Endothelial cell (in vitro differentiated cells): ENCODE data around the gene CACNB2. TPM values are rescaled to one million over a fixed set of nuclear protein-coding genes. Genes with fewer than 3 reads are reported as not detected.

ENCODE experiments used
- DNase-seq: peaks from one replicate; pipeline ENCODE4 v3.0.0; 2021; ENCODE audit warnings: low spot score
- H3K27ac Mint-ChIP-seq: one replicate; pipeline ENCODE4 v1.8.0; 2021; ENCODE audit warnings: mixed read lengths, inconsistent platforms; ENCODE audit not compliant: unreplicated experiment
- H3K27me3 Mint-ChIP-seq: one replicate; pipeline ENCODE4 v1.8.0; 2021; ENCODE audit warnings: mild to moderate bottlenecking, moderate library complexity, mixed read lengths, inconsistent platforms; ENCODE audit not compliant: unreplicated experiment
- H3K36me3 Mint-ChIP-seq: one replicate; pipeline ENCODE4 v1.8.0; 2021; ENCODE audit warnings: mild to moderate bottlenecking, low read depth, mixed read lengths, inconsistent platforms; ENCODE audit not compliant: unreplicated experiment
- H3K4me1 Mint-ChIP-seq: one replicate; pipeline ENCODE4 v1.8.0; 2021; ENCODE audit warnings: mild to moderate bottlenecking, mixed read lengths, inconsistent platforms; ENCODE audit not compliant: unreplicated experiment
- H3K4me3 Mint-ChIP-seq: one replicate; pipeline ENCODE4 v1.8.0; 2021; ENCODE audit warnings: mild to moderate bottlenecking, mixed read lengths, inconsistent platforms; ENCODE audit not compliant: unreplicated experiment
- H3K9me3 Mint-ChIP-seq: one replicate; pipeline ENCODE4 v1.8.0; 2021; ENCODE audit warnings: mixed read lengths, inconsistent platforms; ENCODE audit not compliant: unreplicated experiment
- CTCF ChIP-seq: fragments of 200-600 bp; sonication (generic); IDR thresholded peaks from one replicate; pipeline ENCODE4 v1.5.0; 2021; ENCODE audit warnings: antibody characterized with exemption; ENCODE audit not compliant: unreplicated experiment
- total RNA-seq: library from RNA; stranded (reverse); fragmentation: NEBNext Ultra II Directional; extraction: Animal tissue kit (Norgen Biotek cat#: 25700); gene quantifications from one replicate; pipeline ENCODE4 v1.2.1, GENCODE V29; 2021; ENCODE audit not compliant: unreplicated experiment

The CACNB2 gene
- total RNA-seq, 1 donor from 2014 or later: 1.5 TPM

- Mint-ChIP-seq H3K27me3 (peaks cover 1% of the 10 kb centered on the region), H3K36me3 (no peaks in the 10 kb centered on the region), H3K9me3 (no peaks in the 10 kb centered on the region), H3K4me3 (no peak overlapping the region), H3K27ac (no peak overlapping the region), H3K4me1 (peaks cover 7% of the 10 kb centered on the region)
- no peak for DNase-seq
- TF ChIP-seq CTCF: no peak
These were observed 170.5 kb downstream of the CACNB2 start for GRCh38 chr10:18310761-18311160.

GRCh38 chr10:18312374-18313139, 172.3 kb downstream of the CACNB2 start:
- no peak overlapping the region for H3K27ac Mint-ChIP-seq
- no peaks in the 10 kb centered on the region for H3K36me3 Mint-ChIP-seq
- no peaks in the 10 kb centered on the region for H3K4me1 Mint-ChIP-seq
- H3K27me3 Mint-ChIP-seq: peaks cover 3% of the 10 kb centered on the region
- no peak for DNase-seq
- peak; percentile 14 for TF ChIP-seq CTCF
- H3K9me3 Mint-ChIP-seq: no peaks in the 10 kb centered on the region
- H3K4me3 Mint-ChIP-seq: no peak overlapping the region

- no peak for DNase-seq
- Mint-ChIP-seq H3K36me3 (no peaks in the 10 kb centered on the region), H3K27ac (no peak overlapping the region), H3K27me3 (peaks cover 3% of the 10 kb centered on the region), H3K4me1 (no peaks in the 10 kb centered on the region), H3K9me3 (no peaks in the 10 kb centered on the region), H3K4me3 (no peak overlapping the region)
- no peak for TF ChIP-seq CTCF
These were observed 172.9 kb downstream of the CACNB2 start for GRCh38 chr10:18313140-18313530.

- no peaks in the 10 kb centered on the region for H3K36me3 Mint-ChIP-seq
- no peak overlapping the region for H3K27ac Mint-ChIP-seq
- no peak for TF ChIP-seq CTCF
- no peak for DNase-seq
- no peak overlapping the region for H3K4me3 Mint-ChIP-seq
- H3K4me1 Mint-ChIP-seq: no peaks in the 10 kb centered on the region
- H3K27me3 Mint-ChIP-seq: peaks cover 2% of the 10 kb centered on the region
- H3K9me3 Mint-ChIP-seq: no peaks in the 10 kb centered on the region
These were observed 173.4 kb downstream of the CACNB2 start for GRCh38 chr10:18313626-18314025.

GRCh38 chr10:18319628-18320027, 179.4 kb downstream of the CACNB2 start:
- Mint-ChIP-seq H3K27ac (no peak overlapping the region), H3K9me3 (no peaks in the 10 kb centered on the region), H3K36me3 (no peaks in the 10 kb centered on the region), H3K27me3 (peaks cover 7% of the 10 kb centered on the region), H3K4me3 (no peak overlapping the region), H3K4me1 (no peaks in the 10 kb centered on the region)
- TF ChIP-seq CTCF: no peak
- DNase-seq: no peak
